Measurements from ENCODE around the gene PXDN. TPM values are rescaled to one million over a fixed set of nuclear protein-coding genes. Genes with fewer than 3 reads are reported as not detected.

The PXDN gene
- total RNA-seq, 2 experiments from 2014 or later, result 0.86 to 1.8 TPM

- no peaks in the 10 kb centered on the region for H3K36me3 Mint-ChIP-seq
- H3K4me3 Mint-ChIP-seq, result no peak overlapping the region
- H3K27me3 Mint-ChIP-seq, result no peaks in the 10 kb centered on the region
- DNase-seq (no peak), ATAC-seq (ENCODE audit: low read depth) (no peak)
- H3K4me1 Mint-ChIP-seq, result no peaks in the 10 kb centered on the region
- H3K27ac Mint-ChIP-seq, result no peak overlapping the region
- no peaks in the 10 kb centered on the region for H3K9me3 Mint-ChIP-seq
- POLR2A ChIA-PET, result no interaction called here
Measured at GRCh38 chr2:1696472-1696871, 47.8 kb downstream of the PXDN start.

GRCh38 chr2:1694371-1695271, 49.7 kb downstream of the PXDN start:
- ATAC-seq (ENCODE audit: low read depth), result no peak

GRCh38 chr2:1693723-1694122, 50.6 kb downstream of the PXDN start:
- POLR2A ChIA-PET, result no interaction called here
- H3K4me1 Mint-ChIP-seq, result no peaks in the 10 kb centered on the region
- no peaks in the 10 kb centered on the region for H3K36me3 Mint-ChIP-seq
- no peaks in the 10 kb centered on the region for H3K9me3 Mint-ChIP-seq
- no peaks in the 10 kb centered on the region for H3K27me3 Mint-ChIP-seq
- H3K4me3 Mint-ChIP-seq, result no peak overlapping the region
- H3K27ac Mint-ChIP-seq, result no peak overlapping the region
- no peak for DNase-seq
- no peak for ATAC-seq (ENCODE audit: low read depth)

More at GRCh38 chr2:1694371-1695271, 49.7 kb downstream of the PXDN start:
- H3K4me3 Mint-ChIP-seq, result no peak overlapping the region
- no peaks in the 10 kb centered on the region for H3K36me3 Mint-ChIP-seq
- POLR2A ChIA-PET, result no interaction called here
- H3K27ac Mint-ChIP-seq, result no peak overlapping the region
- H3K9me3 Mint-ChIP-seq, result no peaks in the 10 kb centered on the region
- DNase-seq, result no peak
- H3K27me3 Mint-ChIP-seq, result no peaks in the 10 kb centered on the region
- H3K4me1 Mint-ChIP-seq, result no peaks in the 10 kb centered on the region

- Mint-ChIP-seq H3K27me3 (no peaks in the 10 kb centered on the region), H3K4me1 (no peaks in the 10 kb centered on the region), H3K4me3 (no peak overlapping the region), H3K27ac (no peak overlapping the region), H3K9me3 (no peaks in the 10 kb centered on the region), H3K36me3 (no peaks in the 10 kb centered on the region)
- no peak for ATAC-seq (ENCODE audit: low read depth)
- POLR2A ChIA-PET, result no interaction called here
- no peak for DNase-seq
Measured at GRCh38 chr2:1692342-1692741, 52.0 kb downstream of the PXDN start.

GRCh38 chr2:1691366-1691765, 52.9 kb downstream of the PXDN start:
- no peaks in the 10 kb centered on the region for H3K27me3 Mint-ChIP-seq
- H3K36me3 Mint-ChIP-seq, result no peaks in the 10 kb centered on the region
- DNase-seq, result no peak
- H3K27ac Mint-ChIP-seq, result no peak overlapping the region
- H3K9me3 Mint-ChIP-seq, result no peaks in the 10 kb centered on the region
- no peak for ATAC-seq (ENCODE audit: low read depth)
- H3K4me1 Mint-ChIP-seq, result no peaks in the 10 kb centered on the region
- POLR2A ChIA-PET, result no interaction called here
- no peak overlapping the region for H3K4me3 Mint-ChIP-seq

GRCh38 chr2:1690056-1690775, 54.1 kb downstream of the PXDN start:
- no peak for DNase-seq
- Mint-ChIP-seq H3K27ac (no peak overlapping the region), H3K27me3 (no peaks in the 10 kb centered on the region), H3K36me3 (no peaks in the 10 kb centered on the region), H3K9me3 (no peaks in the 10 kb centered on the region), H3K4me1 (no peaks in the 10 kb centered on the region), H3K4me3 (no peak overlapping the region)
- POLR2A ChIA-PET, result no interaction called here
- ATAC-seq (ENCODE audit: low read depth), result no peak

GRCh38 chr2:1688859-1689258, 55.5 kb downstream of the PXDN start:
- H3K36me3 Mint-ChIP-seq, result no peaks in the 10 kb centered on the region
- H3K27me3 Mint-ChIP-seq, result no peaks in the 10 kb centered on the region
- POLR2A ChIA-PET, result no interaction called here
- no peak for DNase-seq
- no peak overlapping the region for H3K4me3 Mint-ChIP-seq
- no peak for ATAC-seq (ENCODE audit: low read depth)
- H3K27ac Mint-ChIP-seq, result no peak overlapping the region
- no peaks in the 10 kb centered on the region for H3K4me1 Mint-ChIP-seq
- no peaks in the 10 kb centered on the region for H3K9me3 Mint-ChIP-seq

GRCh38 chr2:1688161-1688560, 56.2 kb downstream of the PXDN start:
- POLR2A ChIA-PET, result no interaction called here
- no peaks in the 10 kb centered on the region for H3K27me3 Mint-ChIP-seq
- H3K4me1 Mint-ChIP-seq, result no peaks in the 10 kb centered on the region
- DNase-seq (no peak), ATAC-seq (ENCODE audit: low read depth) (no peak)
- H3K4me3 Mint-ChIP-seq, result no peak overlapping the region
- no peak overlapping the region for H3K27ac Mint-ChIP-seq
- no peaks in the 10 kb centered on the region for H3K36me3 Mint-ChIP-seq
- no peaks in the 10 kb centered on the region for H3K9me3 Mint-ChIP-seq

- ATAC-seq (ENCODE audit: low read depth), result no peak
- Mint-ChIP-seq H3K27me3 (peaks cover 5% of the 10 kb centered on the region), H3K4me3 (no peak overlapping the region), H3K36me3 (no peaks in the 10 kb centered on the region), H3K27ac (no peak overlapping the region), H3K9me3 (no peaks in the 10 kb centered on the region), H3K4me1 (no peaks in the 10 kb centered on the region)
- POLR2A ChIA-PET, result no interaction called here
- DNase-seq, result no peak
Measured at GRCh38 chr2:1687254-1687653, 57.1 kb downstream of the PXDN start.

GRCh38 chr2:1686784-1687105, 57.6 kb downstream of the PXDN start:
- H3K27ac Mint-ChIP-seq, result no peak overlapping the region
- H3K4me1 Mint-ChIP-seq, result no peaks in the 10 kb centered on the region
- ATAC-seq (ENCODE audit: low read depth) (no peak), DNase-seq (no peak)
- peaks cover 8% of the 10 kb centered on the region for H3K27me3 Mint-ChIP-seq
- no peaks in the 10 kb centered on the region for H3K36me3 Mint-ChIP-seq
- H3K9me3 Mint-ChIP-seq, result no peaks in the 10 kb centered on the region
- POLR2A ChIA-PET, result no interaction called here
- no peak overlapping the region for H3K4me3 Mint-ChIP-seq

- POLR2A ChIA-PET, result no interaction called here
- Mint-ChIP-seq H3K27me3 (peaks cover 8% of the 10 kb centered on the region), H3K27ac (no peak overlapping the region), H3K4me1 (no peaks in the 10 kb centered on the region), H3K36me3 (no peaks in the 10 kb centered on the region), H3K9me3 (no peaks in the 10 kb centered on the region), H3K4me3 (no peak overlapping the region)
- ATAC-seq (ENCODE audit: low read depth), result no peak
- no peak for DNase-seq
Measured at GRCh38 chr2:1685957-1686783, 58.1 kb downstream of the PXDN start.

GRCh38 chr2:1685078-1685956, 59.0 kb downstream of the PXDN start:
- Mint-ChIP-seq H3K36me3 (no peaks in the 10 kb centered on the region), H3K27me3 (peaks cover 8% of the 10 kb centered on the region), H3K4me1 (no peaks in the 10 kb centered on the region), H3K27ac (no peak overlapping the region), H3K4me3 (no peak overlapping the region), H3K9me3 (no peaks in the 10 kb centered on the region)
- no peak for DNase-seq
- POLR2A ChIA-PET, result no interaction called here
- ATAC-seq (ENCODE audit: low read depth), result no peak

GRCh38 chr2:1683297-1683696, 61.0 kb downstream of the PXDN start:
- H3K27me3 Mint-ChIP-seq, result peaks cover 8% of the 10 kb centered on the region
- no peak overlapping the region for H3K27ac Mint-ChIP-seq

More at GRCh38 chr2:1683297-1683696, 61.0 kb downstream of the PXDN start:
- H3K36me3 Mint-ChIP-seq, result no peaks in the 10 kb centered on the region
- H3K4me3 Mint-ChIP-seq, result no peak overlapping the region
- DNase-seq (no peak), ATAC-seq (ENCODE audit: low read depth) (no peak)
- POLR2A ChIA-PET, result no interaction called here
- no peaks in the 10 kb centered on the region for H3K4me1 Mint-ChIP-seq
- no peaks in the 10 kb centered on the region for H3K9me3 Mint-ChIP-seq

Measured in activated naive CD8-positive, alpha-beta T cell treated with anti-CD3 and anti-CD28 coated beads, Interleukin-2, amount 10 ng/mL, durations not matched to agents 7 days and 5 days (primary cell).